Esophagus squamous epithelium (tissue), 4 donors: ENCODE data around the gene OR10H3.

Experiments used
- CTCF ChIP-seq, 6 experiments: fragments of 450-650 bp in 4 of 6; fragments of 200-600 bp in 2 of 6; sonication (generic) in 2 of 6; IDR thresholded peaks; one replicate each; pipeline ENCODE4 v1.5.1; 2016 to 2019; ENCODE audit warnings: antibody characterized with exemption in 6 of 6, mild to moderate bottlenecking in 4 of 6, moderate library complexity in 4 of 6
- POLR2A ChIP-seq, 4 donors: fragments of 450-650 bp; IDR thresholded peaks; one replicate each; pipeline ENCODE4 v1.6.1; 2017; ENCODE audit warnings: antibody characterized with exemption in 4 of 4, mild to moderate bottlenecking in 4 of 4, moderate library complexity in 3 of 4

- TF ChIP-seq CTCF (IDR thresholded peaks at IDR 0.05), result no peak
- TF ChIP-seq POLR2A (IDR thresholded peaks at IDR 0.05), result no peak
Measured at GRCh38 chr19:15758379-15758778, 20.6 kb downstream of the OR10H3 start.
